GM18499 (cell line): Measurements from ENCODE around the gene DCP2.

ENCODE experiments used
- ATAC-seq: cut with Tn5 transposase; IDR thresholded peaks from one replicate; pipeline ENCODE4 v1.9.1; 2021; ENCODE audit warnings: moderate number of reproducible peaks; ENCODE audit not compliant: insufficient read depth, unreplicated experiment

The DCP2 gene

GRCh38 chr5:112965733-112966306, 10.8 kb upstream of the DCP2 start:
- no peak for ATAC-seq

- no peak for ATAC-seq
Observed at GRCh38 chr5:112967520-112968083, 9.0 kb upstream of the DCP2 start.

GRCh38 chr5:112968411-112969106, 8.0 kb upstream of the DCP2 start:
- no peak for ATAC-seq

- ATAC-seq = no peak
Observed at GRCh38 chr5:112971276-112971675, 5.3 kb upstream of the DCP2 start.

GRCh38 chr5:112973036-112973435, 3.6 kb upstream of the DCP2 start:
- no peak for ATAC-seq

- ATAC-seq = no peak
Observed at GRCh38 chr5:112973904-112974303, 2.7 kb upstream of the DCP2 start.

- no peak for ATAC-seq
Observed at GRCh38 chr5:112974901-112975300, 1.7 kb upstream of the DCP2 start.

- peak; percentile 2 for ATAC-seq
Observed at GRCh38 chr5:112975721-112976431, 722 bp upstream of the DCP2 start.

- ATAC-seq = no peak
Observed at GRCh38 chr5:112977440-112977861, 853 bp downstream of the DCP2 start.

- no peak for ATAC-seq
Observed at GRCh38 chr5:112978836-112979235, 2.2 kb downstream of the DCP2 start.

- no peak for ATAC-seq
Observed at GRCh38 chr5:112979723-112980122, 3.1 kb downstream of the DCP2 start.

GRCh38 chr5:112983363-112983762, 6.8 kb downstream of the DCP2 start:
- no peak for ATAC-seq

GRCh38 chr5:112986224-112986623, 9.6 kb downstream of the DCP2 start:
- no peak for ATAC-seq

GRCh38 chr5:112995764-112996618, 19.4 kb downstream of the DCP2 start:
- ATAC-seq = peak; percentile 74

- ATAC-seq = no peak
Observed at GRCh38 chr5:112996830-112997374, 20.3 kb downstream of the DCP2 start.

GRCh38 chr5:112998296-112998695, 21.7 kb downstream of the DCP2 start:
- no peak for ATAC-seq

GRCh38 chr5:113000466-113000865, 23.9 kb downstream of the DCP2 start:
- no peak for ATAC-seq

GRCh38 chr5:113002423-113002822, 25.8 kb downstream of the DCP2 start:
- ATAC-seq = no peak

- ATAC-seq = no peak
Observed at GRCh38 chr5:113003763-113004162, 27.2 kb downstream of the DCP2 start.

GRCh38 chr5:113005454-113005853, 28.9 kb downstream of the DCP2 start:
- no peak for ATAC-seq
